KOPT-K1 (cell line): Measurements from ENCODE around the gene GUK1.

Experiments used
- H3K27ac ChIP-seq: fragments of 200-600 bp; sonication (generic); 2 replicates; pipeline ENCODE4 v1.5.1; 2016; ENCODE audit warnings: antibody characterized with exemption, mild to moderate bottlenecking, low read depth, low read length; ENCODE audit not compliant: poor library complexity, severe bottlenecking
- H3K36me3 ChIP-seq: fragments of 200-600 bp; sonication (generic); 2 replicates; pipeline ENCODE4 v1.5.1; 2017; ENCODE audit warnings: antibody characterized with exemption, mild to moderate bottlenecking, low read length, moderate library complexity; ENCODE audit not compliant: insufficient read depth
- H3K9me3 ChIP-seq: fragments of 200-600 bp; sonication (generic); 2 replicates; pipeline ENCODE4 v1.5.1; 2017; ENCODE audit warnings: antibody characterized with exemption, low read length, mild to moderate bottlenecking; ENCODE audit not compliant: insufficient read depth, poor library complexity, severe bottlenecking

GUK1 gene

GRCh38 chr1:228197555-228198147 is 57.6 kb downstream of the GUK1 start:
- H3K9me3 ChIP-seq: peaks cover 17% of the 10 kb centered on the region
- no peaks in the 10 kb centered on the region for H3K36me3 ChIP-seq
- no peak overlapping the region for H3K27ac ChIP-seq
